NCI-H2029 treated with DMSO at 0.1 percent for 48 hours (cell line): Measurements from ENCODE around the gene FKTN.
A peak's percentile ranks its signal among the peaks of the same experiment; 100 is the strongest.

Experiments used
- DNase-seq: peaks from one replicate; lab custom pipeline; 2025; lab: John Stamatoyannopoulos, UW

FKTN gene

GRCh38 chr9:105678781-105679180, 120.8 kb downstream of the FKTN start:
- no peak for DNase-seq

DNA sequence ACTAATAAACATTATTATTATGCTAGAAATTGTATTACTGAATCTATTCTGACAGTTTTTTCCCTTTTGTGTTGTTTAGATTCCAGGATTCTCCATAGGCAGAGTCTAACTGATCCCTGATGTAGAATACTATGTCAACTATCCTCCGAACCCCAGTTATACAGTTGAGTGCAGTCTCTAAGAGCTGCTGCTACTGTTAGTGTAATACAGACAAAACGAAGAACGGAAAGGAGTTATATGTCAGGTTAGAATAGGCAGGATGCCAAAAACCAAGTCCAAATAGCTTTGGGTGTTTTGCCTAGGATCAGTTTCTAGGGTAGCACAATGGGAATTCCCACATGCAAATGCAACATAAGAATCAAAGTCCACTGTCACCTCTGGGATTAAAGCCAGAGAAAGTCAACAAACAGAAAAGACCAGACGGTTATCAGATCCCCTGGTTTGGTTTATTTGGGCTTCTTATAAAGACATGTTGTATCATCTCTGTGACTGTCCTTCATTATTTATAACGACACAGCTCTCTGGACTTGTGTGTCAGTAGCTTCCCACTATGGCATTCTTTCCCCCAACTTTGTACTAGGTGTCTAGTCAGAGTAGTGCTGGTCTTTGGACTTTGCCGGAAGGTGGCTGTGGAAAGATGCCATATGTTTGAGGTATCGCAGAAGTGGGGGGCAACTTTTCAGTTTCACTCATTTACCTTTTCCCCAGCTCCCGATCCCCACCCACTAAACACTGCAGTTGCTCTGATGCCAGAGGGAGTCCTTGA, 121.5 kb downstream of the FKTN start:
- peak; percentile 24 for DNase-seq

DNA sequence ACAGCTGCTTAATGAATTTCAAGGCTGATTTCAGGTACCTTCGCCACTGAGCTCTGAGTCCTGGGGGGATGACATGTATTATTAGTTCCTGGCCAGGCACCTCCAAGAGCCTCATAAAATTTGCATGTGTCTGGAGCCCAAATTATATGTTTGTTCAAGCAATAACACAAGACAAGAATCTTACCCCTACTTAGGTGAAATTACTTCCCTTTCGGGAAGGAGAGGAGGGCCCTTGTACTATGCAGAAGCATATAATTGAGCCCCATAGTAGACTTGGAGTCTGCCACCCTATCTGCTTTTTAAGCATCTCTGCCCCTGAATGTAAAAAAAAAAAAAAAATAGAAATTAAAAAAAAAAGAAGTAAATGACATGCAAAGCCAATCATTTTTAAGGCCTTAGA, 123.4 kb downstream of the FKTN start:
- DNase-seq: no peak

GRCh38 chr9:105681724-105682123, 123.8 kb downstream of the FKTN start:
- no peak for DNase-seq

GRCh38 chr9:105683688-105684275, 125.9 kb downstream of the FKTN start:
- DNase-seq: no peak

DNA sequence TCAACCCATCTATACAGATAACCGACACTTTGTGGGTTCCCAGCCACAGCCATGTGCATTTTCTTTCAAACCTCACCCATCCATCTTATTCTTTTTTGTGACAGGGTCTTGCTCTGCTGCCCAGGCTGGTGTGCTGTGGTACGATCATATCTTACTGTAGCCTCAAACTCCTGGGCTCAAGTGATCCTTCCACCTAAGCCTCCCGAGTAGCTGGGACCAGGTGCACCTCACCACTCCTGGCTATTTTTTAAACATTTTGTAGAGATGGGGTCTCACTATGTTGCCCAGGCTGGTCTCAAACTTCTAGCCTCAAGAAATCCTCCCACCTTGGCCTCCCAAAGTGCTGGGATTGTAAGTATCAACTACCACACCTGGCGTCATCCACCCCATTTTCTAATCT, 129.0 kb downstream of the FKTN start:
- no peak for DNase-seq
